Measurements from ENCODE around the gene BMP6.

- TF ChIP-seq, protein P1, sequence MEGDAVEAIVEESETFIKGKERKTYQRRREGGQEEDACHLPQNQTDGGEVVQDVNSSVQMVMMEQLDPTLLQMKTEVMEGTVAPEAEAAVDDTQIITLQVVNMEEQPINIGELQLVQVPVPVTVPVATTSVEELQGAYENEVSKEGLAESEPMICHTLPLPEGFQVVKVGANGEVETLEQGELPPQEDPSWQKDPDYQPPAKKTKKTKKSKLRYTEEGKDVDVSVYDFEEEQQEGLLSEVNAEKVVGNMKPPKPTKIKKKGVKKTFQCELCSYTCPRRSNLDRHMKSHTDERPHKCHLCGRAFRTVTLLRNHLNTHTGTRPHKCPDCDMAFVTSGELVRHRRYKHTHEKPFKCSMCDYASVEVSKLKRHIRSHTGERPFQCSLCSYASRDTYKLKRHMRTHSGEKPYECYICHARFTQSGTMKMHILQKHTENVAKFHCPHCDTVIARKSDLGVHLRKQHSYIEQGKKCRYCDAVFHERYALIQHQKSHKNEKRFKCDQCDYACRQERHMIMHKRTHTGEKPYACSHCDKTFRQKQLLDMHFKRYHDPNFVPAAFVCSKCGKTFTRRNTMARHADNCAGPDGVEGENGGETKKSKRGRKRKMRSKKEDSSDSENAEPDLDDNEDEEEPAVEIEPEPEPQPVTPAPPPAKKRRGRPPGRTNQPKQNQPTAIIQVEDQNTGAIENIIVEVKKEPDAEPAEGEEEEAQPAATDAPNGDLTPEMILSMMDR (IDR thresholded peaks at IDR 0.05), result no peak
- no peak for TF ChIP-seq POLR2A (IDR thresholded peaks at IDR 0.05)
These were observed 167.4 kb downstream of the BMP6 start for GRCh38 chr6:7893342-7893741.

Data from esophagus squamous epithelium (tissue), 4 donors.